GM18517 (cell line): ENCODE results near the gene SPSB4.
A peak's percentile ranks its signal among the peaks of the same experiment; 100 is the strongest.
"Not testable (repeated sequence)": the region's sequence is repeated elsewhere in the genome, so short reads cannot be mapped to it uniquely, and the experiment has no call there.

Source experiments
- ATAC-seq: cut with Tn5 transposase; IDR thresholded peaks from one replicate; pipeline ENCODE4 v1.9.1; 2021; ENCODE audit warnings: mild to moderate bottlenecking, moderate library complexity; ENCODE audit not compliant: unreplicated experiment

Gene SPSB4

GRCh38 chr3:141050576-141051442 is at the start of gene SPSB4:
SPSB4 (plus strand) TSS chr3:141051347; CDS start chr3:141066105, 14,758 bp downstream.
- ATAC-seq: no peak

DNA sequence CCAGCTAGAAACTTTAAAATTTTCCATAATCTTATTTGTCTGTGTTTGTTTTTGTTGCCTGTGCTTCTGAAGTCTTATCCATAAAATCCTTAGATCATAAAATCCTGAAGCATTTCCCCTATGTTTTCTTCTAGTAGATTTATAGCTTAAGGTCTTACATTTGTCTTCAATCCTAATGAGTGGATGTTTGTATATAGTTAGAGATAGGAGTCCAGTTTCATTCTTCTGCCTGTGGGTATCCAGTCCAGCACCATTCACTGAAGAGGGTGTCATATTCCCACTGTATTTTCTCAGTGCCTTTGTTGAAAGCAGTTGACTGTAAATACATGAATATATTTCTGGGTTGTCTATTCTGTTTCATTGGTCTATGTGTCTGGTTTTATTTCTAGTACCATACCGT is 44.8 kb upstream of the SPSB4 start:
- ATAC-seq: no peak

- no peak for ATAC-seq
These were observed 41.7 kb upstream of the SPSB4 start for GRCh38 chr3:141009496-141009895.

- ATAC-seq: peak; percentile 74
These were observed 39.7 kb upstream of the SPSB4 start for GRCh38 chr3:141011232-141011996.

GRCh38 chr3:141011997-141012262 is 39.2 kb upstream of the SPSB4 start:
- peak; percentile 32 for ATAC-seq

GRCh38 chr3:141012571-141012970 is 38.6 kb upstream of the SPSB4 start:
- no peak for ATAC-seq

DNA sequence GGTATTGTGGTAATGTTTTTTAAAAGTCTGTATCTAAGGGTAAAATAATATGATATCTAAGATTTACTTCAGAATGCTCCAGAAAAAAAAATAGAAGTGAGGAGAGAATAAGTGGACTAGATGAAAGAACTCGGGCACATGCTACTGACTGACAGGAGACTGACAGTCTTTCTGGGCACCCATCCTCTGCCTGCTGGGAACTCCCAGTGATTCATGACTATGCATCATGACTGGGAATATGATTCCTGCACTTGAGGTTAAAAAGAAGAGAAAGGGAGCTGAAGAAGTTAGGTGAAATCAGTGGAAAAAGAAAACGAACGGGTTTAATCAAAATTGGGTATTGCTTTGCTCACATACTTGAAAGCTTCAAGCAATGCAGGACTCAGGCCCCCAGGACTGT is 35.7 kb upstream of the SPSB4 start:
- no peak for ATAC-seq

GRCh38 chr3:141017366-141018322 is 33.5 kb upstream of the SPSB4 start:
- ATAC-seq: not testable (repeated sequence)

GRCh38 chr3:141019244-141019643 is 31.9 kb upstream of the SPSB4 start:
- no peak for ATAC-seq

DNA sequence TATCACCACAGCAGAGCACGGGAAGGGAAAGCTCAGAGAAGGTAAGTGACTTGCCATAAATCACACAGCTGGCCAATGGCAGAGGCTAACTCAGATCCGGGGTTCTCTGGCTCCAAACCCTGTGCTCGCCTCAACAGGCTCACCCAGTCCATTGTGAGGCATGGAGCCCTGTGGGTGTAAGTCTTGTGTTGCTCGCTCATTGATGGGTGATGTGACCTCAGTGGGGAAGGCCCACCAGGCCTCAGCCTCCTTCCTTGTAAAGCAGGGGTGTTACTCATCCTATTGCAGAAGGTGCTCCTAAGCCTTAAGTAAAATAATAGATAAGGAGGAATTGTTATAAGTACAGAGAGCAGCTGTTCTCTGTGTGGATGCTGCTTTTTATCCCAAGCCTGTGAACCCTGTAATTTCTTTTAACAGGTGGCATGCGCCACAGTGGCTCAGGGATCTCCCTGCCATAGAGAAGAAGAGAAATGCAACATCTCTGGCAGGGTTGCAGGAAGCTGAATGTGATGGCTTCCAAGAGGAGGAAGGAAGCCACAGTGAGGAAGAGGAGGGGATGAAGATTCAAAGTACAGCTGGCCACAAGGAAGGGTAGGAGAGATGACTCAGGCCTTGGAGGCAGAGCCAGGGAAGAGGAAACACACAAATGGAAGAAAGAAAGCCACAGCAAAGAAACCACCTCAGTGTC is 30.9 kb upstream of the SPSB4 start:
- ATAC-seq: no peak

GRCh38 chr3:141021261-141021660 is 29.9 kb upstream of the SPSB4 start:
- ATAC-seq: no peak

DNA sequence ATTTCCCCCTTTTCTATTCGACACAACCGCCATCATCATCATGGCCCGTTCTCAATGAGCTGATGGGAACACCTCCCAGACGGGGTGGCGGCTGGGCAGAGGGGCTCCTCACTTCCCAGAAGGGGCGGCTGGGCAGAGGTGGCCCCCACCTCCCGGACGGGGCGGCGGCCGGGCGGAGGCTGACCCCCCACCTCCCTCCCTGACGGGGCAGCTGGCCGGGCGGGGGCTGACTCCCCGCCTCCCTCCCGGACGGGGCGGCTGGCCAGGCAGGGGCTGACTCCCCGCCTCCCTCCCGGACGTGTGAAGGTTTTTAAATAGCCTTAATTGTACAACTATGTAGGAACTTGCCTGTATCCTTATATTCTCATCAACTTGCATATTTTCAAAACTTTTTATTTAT is 20.9 kb upstream of the SPSB4 start:
- ATAC-seq: no peak

GRCh38 chr3:141039589-141039988 is 11.6 kb upstream of the SPSB4 start:
- ATAC-seq: no peak

GRCh38 chr3:141044695-141045641 is 6.2 kb upstream of the SPSB4 start:
- no peak for ATAC-seq

- no peak for ATAC-seq
These were observed 5.3 kb upstream of the SPSB4 start for GRCh38 chr3:141045849-141046248.

- no peak for ATAC-seq
These were observed 4.0 kb upstream of the SPSB4 start for GRCh38 chr3:141047168-141047567.

DNA sequence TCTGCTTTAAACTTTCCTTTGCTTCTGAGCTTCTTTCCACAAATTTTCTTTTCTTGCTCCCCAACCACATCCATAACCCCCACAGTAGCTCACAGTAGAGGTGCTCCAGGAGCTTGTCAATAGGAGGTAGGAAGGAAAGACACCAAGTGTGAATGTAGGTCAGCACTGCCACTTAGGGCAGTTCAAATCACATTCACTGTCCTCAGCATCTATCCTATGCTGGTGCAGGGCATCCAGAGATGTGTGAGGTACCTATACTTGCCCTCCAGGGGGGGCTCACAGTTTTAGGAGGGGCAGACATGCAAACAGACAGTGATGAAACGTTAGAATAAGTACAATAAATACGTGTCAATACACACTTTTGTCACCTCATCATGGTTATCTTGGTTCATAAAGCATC is 1.5 kb upstream of the SPSB4 start:
- no peak for ATAC-seq

GRCh38 chr3:141051443-141052200 is 475 bp downstream of the SPSB4 start:
- ATAC-seq: no peak
